Activated T-helper 17 cell treated with anti-CD3 and anti-CD28 coated beads, Interleukin-2, amount 50 U/mL, for 72 hours (primary cell): ENCODE results near the gene SCGB1A1. TPM values are rescaled to one million over a fixed set of nuclear protein-coding genes. Genes with fewer than 3 reads are reported as not detected.
A peak's percentile ranks its signal among the peaks of the same experiment; 100 is the strongest.

Experiments used
- ATAC-seq: fragments of 150-1000 bp; cut with Tn5 transposase; replicated peaks from 2 replicates; pipeline ENCODE4 v1.10.0; 2021; ENCODE audit warnings: mild to moderate bottlenecking, moderate library complexity
- H3K27ac Mint-ChIP-seq: one replicate; pipeline ENCODE4 v1.8.0; 2022; ENCODE audit warnings: mixed read lengths
- H3K27me3 Mint-ChIP-seq: one replicate; pipeline ENCODE4 v1.8.0; 2022; ENCODE audit warnings: mixed read lengths
- H3K36me3 Mint-ChIP-seq: one replicate; pipeline ENCODE4 v1.8.0; 2022; ENCODE audit warnings: low read depth, mild to moderate bottlenecking, mixed read lengths
- H3K4me1 Mint-ChIP-seq: one replicate; pipeline ENCODE4 v1.8.0; 2022; ENCODE audit warnings: mixed read lengths
- H3K4me3 Mint-ChIP-seq: one replicate; pipeline ENCODE4 v1.8.0; 2022; ENCODE audit warnings: mild to moderate bottlenecking, mixed read lengths
- H3K9me3 Mint-ChIP-seq: one replicate; pipeline ENCODE4 v1.8.0; 2022; ENCODE audit warnings: mixed read lengths
- total RNA-seq, 2 donors: library from RNA; stranded (reverse); gene quantifications; one replicate each; pipeline ENCODE4 v1.2.3, GENCODE V29; 2022

The SCGB1A1 gene
- total RNA-seq, 2 donors from 2014 or later = not detected

DNA sequence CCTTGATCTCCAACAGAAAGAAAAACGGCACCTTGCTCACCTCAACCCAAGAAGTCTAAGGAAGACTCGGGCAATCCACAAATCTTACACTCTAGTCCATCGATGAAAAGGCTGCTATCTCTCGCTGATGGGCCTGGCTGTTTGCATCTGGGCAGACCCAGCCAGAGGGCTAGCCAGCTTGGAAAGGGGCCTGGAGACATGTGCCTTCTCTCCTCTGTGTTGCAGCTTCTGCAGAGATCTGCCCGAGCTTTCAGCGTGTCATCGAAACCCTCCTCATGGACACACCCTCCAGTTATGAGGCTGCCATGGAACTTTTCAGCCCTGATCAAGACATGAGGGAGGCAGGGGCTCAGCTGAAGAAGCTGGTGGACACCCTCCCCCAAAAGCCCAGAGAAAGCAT is 3.2 kb downstream of the SCGB1A1 start:
- Mint-ChIP-seq H3K9me3 (no peaks in the 10 kb centered on the region), H3K4me3 (no peak overlapping the region), H3K4me1 (peaks cover 6% of the 10 kb centered on the region), H3K27ac (no peak overlapping the region), H3K36me3 (no peaks in the 10 kb centered on the region), H3K27me3 (no peaks in the 10 kb centered on the region)
- no peak for ATAC-seq

DNA sequence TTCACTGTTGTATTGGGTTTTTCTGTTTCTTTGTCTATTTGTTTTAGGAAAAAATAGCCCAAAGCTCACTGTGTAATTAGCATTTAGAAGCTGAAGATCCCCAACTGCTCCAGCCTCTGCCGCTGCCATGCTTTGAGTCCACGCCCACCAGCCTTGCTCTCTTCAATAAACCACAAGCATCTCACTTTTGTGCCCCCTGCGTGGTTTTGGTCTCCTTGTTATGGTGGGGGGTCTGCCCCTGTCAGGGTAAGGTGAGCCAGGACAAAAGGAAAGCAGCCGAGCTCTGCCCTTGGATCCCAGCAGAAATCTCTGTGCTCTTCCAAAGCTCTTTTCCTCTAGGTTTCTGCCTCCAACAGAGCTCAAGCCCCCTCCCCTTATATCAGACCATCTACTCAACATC is 4.2 kb downstream of the SCGB1A1 start:
- Mint-ChIP-seq H3K27ac (no peak overlapping the region), H3K36me3 (no peaks in the 10 kb centered on the region), H3K9me3 (no peaks in the 10 kb centered on the region), H3K27me3 (no peaks in the 10 kb centered on the region), H3K4me1 (peaks cover 13% of the 10 kb centered on the region), H3K4me3 (no peak overlapping the region)
- no peak for ATAC-seq

DNA sequence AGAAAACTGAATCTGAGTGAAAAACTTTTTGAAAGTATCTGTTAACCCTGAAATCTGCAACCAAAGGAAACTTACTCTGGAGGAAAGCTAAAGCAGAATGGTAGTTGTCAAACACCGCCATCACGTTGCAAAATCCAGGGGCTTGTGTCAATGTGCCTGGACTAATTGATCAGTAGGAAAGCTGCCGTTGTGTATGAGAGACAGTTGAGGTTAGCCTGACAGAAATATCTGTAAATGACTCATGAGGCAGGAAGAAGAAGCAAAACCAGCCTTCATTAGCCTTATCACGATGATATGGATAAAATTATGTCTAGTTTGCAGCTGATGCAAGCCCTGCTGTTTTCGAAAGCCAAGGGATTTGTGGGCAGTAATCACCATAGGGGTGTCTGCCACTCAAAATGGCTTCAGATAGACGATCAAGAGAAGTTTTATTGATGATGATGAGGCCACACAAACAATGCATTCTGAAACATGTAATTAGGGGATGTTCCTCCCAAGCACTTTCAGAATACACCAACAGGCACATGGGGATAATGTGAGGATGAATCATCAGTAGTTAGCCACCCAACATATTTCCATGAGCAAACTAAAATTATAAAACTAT is 8.9 kb downstream of the SCGB1A1 start:
- H3K9me3 Mint-ChIP-seq = no peaks in the 10 kb centered on the region
- H3K27me3 Mint-ChIP-seq = no peaks in the 10 kb centered on the region
- H3K36me3 Mint-ChIP-seq = no peaks in the 10 kb centered on the region
- peak; percentile 80 for ATAC-seq
- peak overlapping the region; percentile 75 for H3K4me3 Mint-ChIP-seq
- H3K4me1 Mint-ChIP-seq = peaks cover 23% of the 10 kb centered on the region
- H3K27ac Mint-ChIP-seq = peak overlapping the region; percentile 91

DNA sequence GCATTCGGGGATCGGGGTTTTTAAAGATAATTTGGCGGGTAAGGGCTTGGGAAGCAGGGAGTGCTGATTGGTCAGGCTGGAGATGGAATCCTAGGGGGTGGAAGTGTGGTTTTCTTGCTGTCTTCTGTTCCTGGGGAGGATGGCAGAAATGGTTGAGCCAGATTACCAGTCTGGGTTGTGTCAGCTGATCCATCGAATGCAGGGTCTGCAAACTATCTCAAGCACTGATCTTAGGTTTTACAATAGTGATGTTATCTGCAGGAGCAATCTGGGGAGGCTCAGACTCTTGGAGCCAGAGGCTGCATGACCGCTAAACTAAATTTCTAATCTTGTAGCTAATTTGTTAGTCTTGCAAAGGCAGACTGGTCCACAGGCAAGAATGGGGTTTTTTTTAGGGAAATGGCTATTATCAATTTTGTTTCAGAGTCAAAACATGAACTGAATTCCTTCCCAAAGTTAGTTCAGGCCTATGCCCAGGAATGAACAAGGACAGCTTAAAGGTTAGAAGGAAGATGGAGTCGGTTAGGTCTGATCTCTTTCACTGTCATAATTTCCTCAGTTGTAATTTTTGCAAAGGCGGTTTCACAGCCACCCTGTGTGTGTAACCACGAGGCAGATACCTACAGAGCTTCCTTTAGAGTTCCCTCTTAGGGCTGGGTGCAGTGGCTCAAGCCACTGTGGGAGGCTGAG is 10.2 kb downstream of the SCGB1A1 start:
- Mint-ChIP-seq H3K27ac (peak overlapping the region; percentile 91), H3K36me3 (no peaks in the 10 kb centered on the region), H3K9me3 (no peaks in the 10 kb centered on the region), H3K27me3 (no peaks in the 10 kb centered on the region), H3K4me3 (no peak overlapping the region), H3K4me1 (peaks cover 23% of the 10 kb centered on the region)
- ATAC-seq = no peak

DNA sequence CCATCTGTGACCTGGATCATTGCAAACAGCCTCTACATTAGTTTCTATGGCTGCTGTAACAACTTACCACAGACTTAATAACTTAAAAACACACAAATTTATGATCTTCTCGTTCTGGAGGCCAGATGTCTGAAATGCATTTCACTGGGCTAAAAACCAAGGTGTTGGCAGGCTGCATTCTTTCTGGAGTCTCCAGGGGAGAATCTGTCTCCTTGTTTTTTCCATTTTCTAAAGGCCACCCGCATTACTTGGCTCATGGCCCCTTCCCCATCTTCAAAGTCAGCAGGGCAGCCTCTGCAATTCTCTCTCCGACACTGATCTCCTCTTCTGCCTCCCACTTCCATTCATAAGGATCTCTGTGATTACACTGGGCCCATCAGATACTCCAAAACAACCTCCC is 11.6 kb downstream of the SCGB1A1 start:
- Mint-ChIP-seq H3K9me3 (no peaks in the 10 kb centered on the region), H3K4me1 (peaks cover 23% of the 10 kb centered on the region), H3K27me3 (no peaks in the 10 kb centered on the region), H3K4me3 (no peak overlapping the region), H3K27ac (peak overlapping the region; percentile 35), H3K36me3 (no peaks in the 10 kb centered on the region)
- ATAC-seq = no peak

DNA sequence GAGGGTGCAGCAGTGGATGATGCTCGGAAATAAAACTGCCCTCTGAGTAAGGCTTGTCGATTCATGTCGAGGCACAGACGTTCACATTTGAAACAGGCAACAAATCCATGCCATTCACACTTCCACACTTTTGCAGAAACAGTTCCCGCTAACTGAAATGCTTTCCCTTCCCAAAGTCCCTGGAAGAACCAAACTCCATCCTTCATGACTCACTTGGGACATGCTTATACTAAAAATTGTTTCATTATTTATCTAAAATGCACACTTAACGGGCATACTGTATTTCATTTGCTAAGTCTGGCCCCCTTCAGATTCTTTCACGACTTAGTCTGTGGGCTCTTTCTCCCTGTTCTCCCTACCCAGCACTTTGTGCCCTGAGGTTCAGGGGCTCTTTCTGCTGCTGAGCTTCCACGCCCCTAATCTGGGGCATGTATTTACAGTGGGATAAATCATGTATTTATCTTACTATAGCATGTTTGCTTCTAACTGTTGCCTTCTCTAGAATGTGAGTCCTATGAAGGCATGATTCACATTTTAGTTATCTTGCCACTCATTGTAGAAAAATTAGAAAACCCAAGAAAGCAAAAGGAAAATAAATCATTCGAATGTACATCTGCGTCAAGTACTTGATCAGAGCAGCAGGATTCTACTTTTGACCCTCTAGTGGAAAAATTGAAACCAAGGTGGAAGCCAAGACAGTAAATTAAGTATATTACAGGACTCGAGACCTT is 12.5 kb downstream of the SCGB1A1 start:
- Mint-ChIP-seq H3K36me3 (no peaks in the 10 kb centered on the region), H3K4me1 (peaks cover 23% of the 10 kb centered on the region), H3K4me3 (no peak overlapping the region), H3K27me3 (no peaks in the 10 kb centered on the region), H3K27ac (peak overlapping the region; percentile 35), H3K9me3 (no peaks in the 10 kb centered on the region)
- ATAC-seq = no peak

DNA sequence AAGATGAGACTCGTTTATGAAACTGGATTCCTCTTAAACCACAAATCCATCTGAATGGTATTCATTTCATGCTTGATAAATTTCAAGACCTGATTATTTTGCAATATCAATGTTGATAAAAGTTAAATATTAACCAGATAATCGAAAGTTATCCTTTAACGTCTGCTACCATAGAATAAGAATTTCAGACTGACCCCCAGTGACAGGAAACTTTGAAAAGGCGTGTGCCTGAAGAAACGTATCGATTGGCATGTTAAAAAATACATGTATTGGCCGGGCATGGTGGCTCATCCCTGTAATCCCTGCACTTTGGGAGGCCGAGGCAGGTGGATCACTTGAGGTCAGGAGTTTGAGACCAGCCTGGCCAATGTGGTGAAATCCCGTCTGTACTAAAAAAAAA is 13.9 kb downstream of the SCGB1A1 start:
- Mint-ChIP-seq H3K4me3 (no peak overlapping the region), H3K27me3 (no peaks in the 10 kb centered on the region), H3K9me3 (no peaks in the 10 kb centered on the region), H3K27ac (no peak overlapping the region), H3K36me3 (no peaks in the 10 kb centered on the region), H3K4me1 (peaks cover 13% of the 10 kb centered on the region)
- ATAC-seq = no peak

DNA sequence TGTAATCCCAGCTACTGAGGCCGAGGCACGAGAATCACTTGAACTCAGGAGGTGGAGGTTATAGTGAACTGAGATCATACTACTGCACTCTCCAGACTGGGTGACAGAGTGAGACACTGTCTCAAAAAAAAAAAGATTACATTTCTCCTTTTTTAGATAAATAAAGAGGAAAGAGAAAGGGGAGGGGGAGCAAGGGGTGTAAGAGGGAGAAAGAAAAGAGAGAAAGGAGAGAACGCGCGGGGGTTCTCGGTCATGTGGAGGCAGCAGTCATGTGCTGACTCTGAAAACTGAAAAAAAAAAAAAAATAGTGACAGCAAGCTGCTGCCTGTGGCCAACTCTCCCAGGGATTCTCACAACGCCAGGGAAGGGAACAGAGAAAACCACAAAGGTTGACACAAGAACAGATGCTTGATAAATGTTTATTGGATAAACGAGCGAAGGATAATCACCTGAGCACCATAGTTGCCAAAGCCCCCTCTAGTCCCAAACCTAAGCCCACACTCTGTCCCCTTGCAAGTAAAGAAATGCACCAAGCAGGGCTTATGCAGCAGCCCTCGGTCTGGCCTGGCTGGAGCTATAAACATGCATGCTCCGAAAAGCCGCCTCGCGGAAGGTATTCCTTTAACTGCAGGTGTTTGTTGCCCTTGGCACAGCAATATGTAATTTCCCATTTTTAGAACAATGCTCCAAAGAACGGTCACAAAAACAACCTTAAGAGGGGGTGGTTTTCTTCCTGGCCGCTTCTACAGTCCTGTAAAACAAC is 14.5 kb downstream of the SCGB1A1 start:
- Mint-ChIP-seq H3K4me3 (no peak overlapping the region), H3K36me3 (no peaks in the 10 kb centered on the region), H3K27me3 (no peaks in the 10 kb centered on the region), H3K27ac (no peak overlapping the region), H3K9me3 (no peaks in the 10 kb centered on the region), H3K4me1 (peaks cover 10% of the 10 kb centered on the region)
- ATAC-seq = no peak

DNA sequence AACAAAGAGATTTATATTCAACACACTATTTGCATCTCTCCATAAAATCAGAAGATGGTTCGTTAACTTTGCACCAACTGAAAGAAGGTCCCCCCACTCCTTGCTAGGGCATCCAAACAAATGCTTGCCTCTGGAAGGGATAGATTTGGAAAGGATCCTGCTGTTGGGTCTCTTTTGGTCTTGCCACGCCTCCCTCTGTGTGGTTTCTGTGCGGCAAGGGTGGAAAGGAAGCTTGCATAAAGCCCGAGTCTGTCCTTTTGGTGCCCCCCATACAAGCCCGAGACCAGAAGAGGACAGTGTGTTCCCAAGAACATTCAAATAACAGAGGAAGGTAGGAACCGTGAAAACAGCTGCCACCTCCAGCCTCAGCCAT is 15.1 kb downstream of the SCGB1A1 start:
- no peaks in the 10 kb centered on the region for H3K27me3 Mint-ChIP-seq
- H3K9me3 Mint-ChIP-seq = no peaks in the 10 kb centered on the region
- no peaks in the 10 kb centered on the region for H3K36me3 Mint-ChIP-seq
- ATAC-seq = no peak
- H3K27ac Mint-ChIP-seq = peak overlapping the region; percentile 23
- H3K4me1 Mint-ChIP-seq = peaks cover 10% of the 10 kb centered on the region
- H3K4me3 Mint-ChIP-seq = no peak overlapping the region

DNA sequence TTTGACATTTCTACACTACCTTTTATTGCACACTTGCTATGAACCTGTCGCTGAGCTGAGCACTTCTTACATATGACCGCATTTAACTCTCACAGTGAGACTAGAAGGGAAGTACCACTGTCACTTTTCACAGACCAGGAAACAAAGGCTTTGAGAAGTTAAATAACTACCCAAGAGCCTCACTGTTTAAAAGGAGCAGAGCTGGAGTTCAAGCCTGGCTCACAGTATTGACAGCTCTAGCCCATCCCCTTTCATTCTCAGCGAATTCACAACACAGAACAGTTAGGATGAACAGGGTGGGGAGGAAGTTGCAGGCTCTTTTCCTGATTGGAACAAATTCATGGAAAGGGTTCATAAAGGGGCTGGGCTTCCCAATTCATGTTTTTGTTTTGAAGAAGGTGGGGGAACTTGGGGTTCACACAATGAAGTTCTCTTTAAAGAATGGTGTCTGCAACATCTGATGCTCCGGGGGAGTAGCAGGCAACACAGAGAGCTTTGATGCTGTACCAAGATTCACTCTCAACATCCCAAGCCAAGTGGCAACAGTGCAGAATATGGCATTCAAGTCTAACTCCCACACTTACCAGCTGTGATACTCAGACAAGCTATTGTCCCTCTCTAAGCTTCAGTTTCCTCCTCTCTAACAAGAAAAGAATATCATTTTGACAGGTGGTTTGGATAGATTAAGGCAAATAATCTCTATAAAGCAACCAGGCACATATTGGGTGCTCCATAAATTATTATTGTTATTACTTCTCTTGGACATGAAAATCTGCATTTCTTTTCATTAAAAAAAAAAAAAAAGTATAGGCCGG is 17.2 kb downstream of the SCGB1A1 start:
- Mint-ChIP-seq H3K9me3 (no peaks in the 10 kb centered on the region), H3K4me1 (no peaks in the 10 kb centered on the region), H3K4me3 (no peak overlapping the region), H3K27ac (no peak overlapping the region), H3K36me3 (no peaks in the 10 kb centered on the region), H3K27me3 (no peaks in the 10 kb centered on the region)
- no peak for ATAC-seq

DNA sequence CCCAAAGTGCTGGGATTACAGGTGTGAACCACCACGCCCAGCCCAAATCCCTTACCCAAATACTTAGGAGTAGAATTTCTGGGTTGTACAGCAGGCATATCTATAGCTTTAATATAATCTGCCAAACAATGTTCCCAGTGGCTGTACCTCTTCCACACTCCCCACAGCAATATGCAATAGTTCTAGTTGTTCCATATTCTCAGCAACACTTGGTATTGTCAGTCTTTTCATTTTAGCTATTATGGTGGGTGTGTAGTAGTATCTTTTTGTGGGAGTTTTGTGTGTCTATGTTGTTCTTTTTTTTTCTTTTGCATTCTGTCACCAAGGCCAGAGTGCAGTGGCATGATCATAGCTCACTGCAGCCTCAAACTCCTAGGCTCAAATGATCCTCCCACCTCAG is 18.8 kb downstream of the SCGB1A1 start:
- ATAC-seq = no peak
- Mint-ChIP-seq H3K27ac (no peak overlapping the region), H3K36me3 (no peaks in the 10 kb centered on the region), H3K4me3 (no peak overlapping the region), H3K27me3 (no peaks in the 10 kb centered on the region), H3K4me1 (no peaks in the 10 kb centered on the region), H3K9me3 (no peaks in the 10 kb centered on the region)

DNA sequence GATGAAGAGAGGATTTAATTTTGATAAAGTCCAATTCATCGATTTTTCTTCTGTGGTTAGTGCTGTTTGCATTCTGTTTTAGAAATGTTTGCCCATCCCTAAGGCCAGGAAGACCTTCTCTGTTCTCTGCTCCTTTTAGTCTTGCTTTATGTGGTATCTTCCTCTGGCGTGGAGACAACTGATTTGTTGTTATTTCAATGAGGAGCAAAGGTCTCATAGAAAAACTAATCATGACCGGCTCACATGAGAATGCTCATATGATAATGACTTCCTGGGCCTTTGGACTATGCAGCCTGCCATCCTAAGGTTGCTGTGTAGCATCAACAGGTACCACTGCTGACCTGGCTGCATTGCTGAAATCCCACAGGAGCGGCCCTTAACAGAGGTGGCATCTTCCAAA is 19.8 kb downstream of the SCGB1A1 start:
- ATAC-seq = no peak
- Mint-ChIP-seq H3K4me3 (no peak overlapping the region), H3K9me3 (no peaks in the 10 kb centered on the region), H3K4me1 (no peaks in the 10 kb centered on the region), H3K36me3 (no peaks in the 10 kb centered on the region), H3K27me3 (no peaks in the 10 kb centered on the region), H3K27ac (no peak overlapping the region)

DNA sequence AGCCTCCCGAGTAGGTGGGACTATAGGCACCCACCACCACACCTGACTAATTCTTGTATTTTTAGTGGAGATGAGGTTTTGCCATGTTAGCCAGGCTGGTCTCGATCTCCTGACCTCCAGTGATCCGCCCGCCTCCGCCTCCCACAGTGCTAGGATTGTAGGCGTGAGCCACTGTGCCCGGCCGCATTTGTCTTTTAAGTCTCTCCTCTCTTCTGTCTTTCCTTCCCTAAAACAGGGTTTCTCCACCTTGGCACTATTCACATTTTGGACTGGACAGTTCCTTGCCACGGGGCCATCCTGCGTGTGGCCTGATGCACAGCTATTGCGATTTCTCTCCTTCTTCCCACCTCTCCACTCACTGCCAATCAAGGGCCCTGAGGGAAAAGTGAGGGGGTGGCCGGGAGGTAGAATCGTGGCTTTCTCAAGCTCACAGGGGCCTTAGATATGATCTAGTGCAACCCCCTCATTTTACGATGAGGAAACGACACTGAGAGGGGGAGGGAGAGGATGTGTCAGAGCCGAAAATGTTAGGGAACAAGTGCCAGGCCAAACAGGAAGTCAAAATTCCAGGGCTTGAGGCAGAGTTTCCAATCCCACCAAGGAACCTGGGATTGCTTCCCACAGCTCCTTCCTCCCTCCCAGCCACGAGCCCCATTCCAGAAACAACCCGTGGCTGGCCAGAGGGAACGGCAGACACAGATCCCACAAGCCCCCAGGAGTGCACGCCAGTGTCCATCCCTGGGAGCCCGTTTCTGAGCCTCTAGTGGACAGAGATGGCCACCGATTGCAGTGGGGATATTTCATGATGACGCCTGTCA is 21.2 kb downstream of the SCGB1A1 start:
- Mint-ChIP-seq H3K9me3 (no peaks in the 10 kb centered on the region), H3K4me1 (no peaks in the 10 kb centered on the region), H3K27me3 (no peaks in the 10 kb centered on the region), H3K36me3 (no peaks in the 10 kb centered on the region), H3K27ac (no peak overlapping the region), H3K4me3 (no peak overlapping the region)
- ATAC-seq = no peak
